Hematopoietic multipotent progenitor cell treated with erythropoietin and hydrocortisone succinate and interleukin-3 and kit ligand, for 15 days (in vitro differentiated cells): ENCODE results near the gene TMEM218.
"Not testable (repeated sequence)": the region's sequence is repeated elsewhere in the genome, so short reads cannot be mapped to it uniquely, and the experiment has no call there.

Experiments used
- DNase-seq: peaks from one replicate; pipeline ENCODE4 v3.0.0-alpha.2; 2015; ENCODE audit warnings: low spot score

The TMEM218 gene

GRCh38 chr11:125075900-125076317 is 35.5 kb downstream of the TMEM218 start:
- no peak for DNase-seq

GRCh38 chr11:125075242-125075625 is 36.2 kb downstream of the TMEM218 start:
- no peak for DNase-seq

- DNase-seq: no peak
Measured at GRCh38 chr11:125074511-125075241, 36.8 kb downstream of the TMEM218 start.

DNA sequence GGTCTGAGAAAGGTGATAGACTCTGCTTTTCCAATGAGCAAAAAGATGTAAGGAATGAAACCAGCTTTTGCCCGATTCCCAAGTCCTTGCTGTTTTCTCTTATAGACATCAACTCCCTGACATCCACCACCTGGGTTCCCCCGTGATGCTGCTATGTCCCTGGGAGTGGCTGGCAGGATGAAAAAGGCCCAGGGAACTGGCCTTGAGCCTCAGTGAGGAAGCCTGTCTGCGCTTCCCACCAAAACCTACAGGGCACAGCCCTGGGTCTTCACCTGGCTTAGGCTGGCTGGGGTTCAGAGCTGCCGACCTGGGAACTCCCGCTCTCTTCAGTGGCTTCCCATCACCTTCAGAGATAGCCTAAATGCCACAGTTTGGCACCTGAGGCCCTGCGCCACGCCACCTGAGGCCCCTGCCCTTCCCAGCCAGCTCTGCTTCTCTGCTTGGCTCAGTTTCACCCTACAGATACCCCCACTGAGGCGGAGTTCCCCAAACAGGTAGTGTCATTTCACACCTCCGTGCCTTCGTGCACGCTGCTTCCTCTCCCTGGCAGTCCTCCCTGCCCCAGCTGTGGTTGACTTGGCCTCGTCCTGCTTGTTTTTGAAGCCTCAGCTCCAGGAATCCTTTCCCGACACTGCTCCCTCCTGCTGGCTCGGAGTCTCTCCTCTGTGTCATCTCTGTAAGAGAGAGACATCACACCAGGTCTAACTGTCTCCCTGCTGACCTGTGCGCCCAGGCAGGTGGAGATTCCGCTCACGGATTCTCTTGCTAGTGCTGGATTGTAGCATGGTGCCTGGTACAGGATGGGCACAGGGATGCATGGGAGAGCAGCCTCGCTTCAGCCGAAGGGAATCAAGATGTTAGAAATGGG is 37.6 kb downstream of the TMEM218 start:
- no peak for DNase-seq

GRCh38 chr11:125072961-125073590 is 38.4 kb downstream of the TMEM218 start:
- no peak for DNase-seq

DNA sequence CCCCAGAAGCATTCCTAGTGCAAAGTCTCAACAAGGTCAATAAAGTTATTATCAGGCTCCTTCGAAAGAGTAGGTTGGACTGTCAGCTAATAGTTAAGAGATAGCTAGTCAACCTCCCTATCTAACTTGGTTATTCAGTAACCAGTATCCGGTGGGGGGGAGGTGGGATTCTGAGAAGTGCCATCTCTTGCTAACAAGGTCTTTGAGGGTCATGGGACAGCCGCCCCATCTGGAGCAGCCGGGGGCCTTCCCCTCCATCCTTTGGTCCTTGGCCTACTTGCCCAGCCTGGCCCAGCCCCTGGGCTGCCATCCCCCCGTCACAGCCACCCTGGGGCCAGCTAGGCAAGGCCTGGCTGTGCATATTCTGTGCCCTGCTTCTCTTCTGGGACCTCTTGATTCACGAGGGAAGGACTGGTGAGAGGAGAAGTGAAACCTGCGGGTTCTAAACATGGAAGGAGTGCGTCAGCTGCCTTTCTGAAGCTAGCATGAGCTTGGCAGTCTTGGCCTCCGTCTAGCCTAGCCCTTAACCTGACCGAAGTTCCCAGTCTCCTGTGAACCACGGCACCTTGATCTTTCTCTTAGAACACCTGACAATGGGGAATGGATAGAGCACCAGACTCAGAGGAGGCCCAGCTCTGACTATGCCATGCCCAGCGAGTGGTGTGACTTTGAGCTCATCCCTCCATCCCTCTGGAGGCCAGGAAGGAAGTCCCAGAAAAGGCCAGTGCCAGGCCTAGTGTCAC is 39.0 kb downstream of the TMEM218 start:
- DNase-seq: no peak

DNA sequence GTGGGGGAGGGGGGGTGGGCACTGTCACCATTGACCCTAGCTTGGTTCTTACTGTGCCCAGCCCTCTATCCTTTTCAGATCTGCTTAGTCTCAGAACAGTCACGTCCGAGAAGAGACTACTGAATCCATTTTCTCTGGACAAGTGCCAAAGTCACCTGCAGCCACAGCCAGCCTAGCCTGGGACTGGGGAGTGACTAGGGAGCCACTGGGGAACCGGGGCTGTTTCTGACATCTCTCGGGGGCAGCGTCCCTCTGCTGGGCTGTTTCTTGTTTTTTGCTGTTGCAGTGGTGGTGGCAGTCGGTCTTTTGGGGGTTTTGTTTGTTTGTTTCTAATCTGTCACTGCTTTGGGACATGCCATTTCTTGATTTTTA is 39.6 kb downstream of the TMEM218 start:
- no peak for DNase-seq

- DNase-seq: no peak
Measured at GRCh38 chr11:125071435-125071834, 40.0 kb downstream of the TMEM218 start.

DNA sequence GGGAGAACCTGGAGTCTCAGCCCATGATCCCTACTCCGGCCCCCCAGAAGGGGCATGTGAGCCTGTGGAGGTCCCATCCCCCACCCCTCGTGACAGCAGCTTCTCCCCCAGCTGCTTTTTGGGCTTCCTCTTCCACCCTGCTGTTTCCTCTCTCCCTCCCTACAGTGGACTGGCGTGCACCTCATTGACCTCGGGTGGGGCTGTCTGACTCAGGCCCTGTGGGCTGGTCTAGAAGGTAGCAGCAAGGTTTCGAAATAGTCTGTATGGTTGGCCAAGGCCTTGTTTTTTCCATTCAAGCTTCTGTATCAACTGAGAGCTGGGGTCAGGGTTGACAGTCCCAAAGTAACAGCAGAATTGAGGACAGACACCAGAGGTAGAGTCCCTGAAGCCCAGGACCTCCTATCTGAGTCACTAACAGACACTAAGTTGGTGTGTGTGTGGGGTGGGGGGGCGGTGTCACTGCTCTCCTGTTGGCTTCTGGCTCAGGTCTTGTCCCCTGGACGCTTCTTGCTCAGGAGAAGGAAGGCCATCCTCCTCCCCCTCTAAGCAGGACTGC is 40.6 kb downstream of the TMEM218 start:
- no peak for DNase-seq

DNA sequence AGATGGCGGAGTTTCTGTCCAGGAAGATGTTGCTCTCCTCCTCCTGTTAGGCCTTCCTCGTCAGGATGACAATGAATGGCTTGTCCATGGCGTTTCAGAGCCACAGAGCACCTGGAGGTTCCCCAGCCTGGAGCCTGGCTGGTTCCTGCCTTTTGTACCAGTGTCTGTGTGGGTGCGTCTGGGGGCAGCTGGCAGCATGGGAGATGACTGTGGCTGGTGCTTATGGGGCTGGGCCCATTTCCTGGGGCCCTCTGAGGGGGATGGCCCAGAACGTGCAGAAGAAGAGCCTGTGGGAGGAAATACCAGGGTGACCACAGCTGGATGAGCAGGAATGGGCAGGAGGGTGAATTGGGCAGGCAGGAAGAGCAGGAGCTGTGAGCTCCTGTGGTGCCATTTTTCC is 41.6 kb downstream of the TMEM218 start:
- no peak for DNase-seq

DNA sequence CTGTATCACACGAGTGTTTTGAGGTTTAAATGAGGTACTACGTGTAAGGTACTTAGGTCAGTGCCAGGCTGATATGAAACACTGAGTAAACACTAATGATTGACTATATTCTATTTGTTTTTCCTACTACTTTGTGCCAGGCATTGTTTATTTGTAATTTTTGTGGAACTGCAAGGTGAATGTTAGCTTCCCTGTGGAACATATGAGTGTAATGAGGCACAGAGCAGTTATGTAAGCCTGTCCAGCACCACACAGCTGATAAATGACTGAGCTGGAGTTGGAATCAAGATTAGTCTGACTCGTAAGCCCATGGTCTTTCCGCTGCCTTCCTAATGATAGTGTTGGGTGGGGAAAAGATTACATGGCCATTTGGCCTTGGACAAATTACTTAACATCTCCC is 42.4 kb downstream of the TMEM218 start:
- DNase-seq: no peak

DNA sequence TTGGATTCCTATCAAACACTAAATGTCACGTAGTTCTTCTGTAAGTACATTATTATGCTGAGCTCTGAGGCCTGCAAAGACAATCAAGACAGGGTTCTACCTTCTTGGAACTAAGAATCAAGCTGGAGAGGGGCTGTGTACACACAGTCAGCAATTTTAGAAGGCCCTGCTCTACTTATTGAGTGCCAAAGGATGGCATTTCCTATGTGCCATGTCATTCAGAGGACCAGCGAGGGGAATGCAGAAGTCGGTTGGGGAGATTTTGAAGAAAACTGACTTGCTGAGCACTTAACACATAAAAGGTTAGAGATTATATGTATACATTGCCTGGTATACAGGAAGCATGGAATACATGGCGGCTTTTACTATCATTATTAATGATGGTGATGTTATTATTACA is 43.1 kb downstream of the TMEM218 start:
- DNase-seq: no peak

- no peak for DNase-seq
Measured at GRCh38 chr11:125064070-125064469, 47.4 kb downstream of the TMEM218 start.

GRCh38 chr11:125063429-125064043 is 47.9 kb downstream of the TMEM218 start:
- no peak for DNase-seq

DNA sequence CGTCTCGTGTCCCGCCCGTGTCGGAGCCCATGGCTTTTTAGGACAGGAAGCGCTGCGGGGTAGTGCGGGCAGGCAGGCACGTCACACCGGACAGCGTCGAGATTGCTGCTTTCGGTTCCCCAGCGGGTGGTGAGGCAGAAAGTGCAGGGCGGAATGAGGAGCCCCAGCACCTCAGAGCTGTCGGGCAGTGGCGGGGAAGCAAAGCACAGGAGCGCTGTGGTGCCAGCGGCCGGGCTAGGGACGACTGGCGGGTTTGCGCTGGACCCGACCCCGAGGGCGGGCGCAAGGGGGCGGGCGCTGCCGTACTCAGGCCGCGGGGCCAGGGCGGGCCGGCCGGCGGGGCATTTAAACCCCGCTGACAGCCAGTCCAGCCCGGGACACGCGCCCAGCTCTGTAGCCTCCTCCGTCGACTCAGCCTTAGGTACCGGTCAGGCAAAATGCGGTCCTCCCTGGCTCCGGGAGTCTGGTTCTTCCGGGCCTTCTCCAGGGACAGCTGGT is 48.4 kb downstream of the TMEM218 start, which contains the start of gene SLC37A2:
Gene SLC37A2, plus strand, starts transcription at position 375 of the 498 bp plus-strand sequence. Its CDS starts 63 bp downstream, at position 438.
- DNase-seq: no peak

GRCh38 chr11:125062218-125062930 is 49.1 kb downstream of the TMEM218 start:
- DNase-seq: no peak

DNA sequence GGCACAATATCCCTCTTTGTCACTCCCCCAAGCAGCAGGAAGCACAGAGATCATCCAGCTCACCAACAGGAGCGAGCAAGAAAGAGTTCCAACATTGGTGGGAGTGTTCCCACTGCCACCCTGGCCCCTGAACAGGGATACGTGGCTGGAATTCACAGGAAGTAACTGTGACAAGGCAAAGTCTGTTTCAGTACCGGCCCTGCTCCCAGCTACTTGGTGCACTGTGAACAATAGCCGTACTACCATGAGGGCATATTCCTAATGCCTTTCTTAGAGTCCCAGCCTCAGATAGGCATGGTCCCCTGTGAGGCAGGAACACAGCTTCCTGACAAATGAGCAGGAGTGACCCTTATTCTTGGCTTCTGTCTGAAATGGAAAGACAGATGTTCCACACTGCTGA is 50.1 kb downstream of the TMEM218 start:
- no peak for DNase-seq

DNA sequence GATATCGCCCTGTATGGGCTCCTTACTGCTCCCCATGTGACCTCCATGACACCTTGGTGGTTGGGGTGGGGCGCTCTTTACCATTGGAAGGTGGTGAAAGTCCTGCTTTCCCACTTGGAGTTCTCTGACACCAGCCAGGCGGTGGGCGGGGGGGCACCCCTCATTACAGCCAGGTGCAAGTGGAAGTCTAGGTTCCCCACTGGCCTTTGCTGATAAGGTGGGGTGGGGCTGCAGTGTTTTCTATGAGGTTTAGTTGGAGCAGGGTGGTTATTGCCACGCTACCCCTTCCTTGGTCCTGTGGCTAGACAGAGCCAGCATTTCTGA is 53.8 kb downstream of the TMEM218 start:
- DNase-seq: no peak

DNA sequence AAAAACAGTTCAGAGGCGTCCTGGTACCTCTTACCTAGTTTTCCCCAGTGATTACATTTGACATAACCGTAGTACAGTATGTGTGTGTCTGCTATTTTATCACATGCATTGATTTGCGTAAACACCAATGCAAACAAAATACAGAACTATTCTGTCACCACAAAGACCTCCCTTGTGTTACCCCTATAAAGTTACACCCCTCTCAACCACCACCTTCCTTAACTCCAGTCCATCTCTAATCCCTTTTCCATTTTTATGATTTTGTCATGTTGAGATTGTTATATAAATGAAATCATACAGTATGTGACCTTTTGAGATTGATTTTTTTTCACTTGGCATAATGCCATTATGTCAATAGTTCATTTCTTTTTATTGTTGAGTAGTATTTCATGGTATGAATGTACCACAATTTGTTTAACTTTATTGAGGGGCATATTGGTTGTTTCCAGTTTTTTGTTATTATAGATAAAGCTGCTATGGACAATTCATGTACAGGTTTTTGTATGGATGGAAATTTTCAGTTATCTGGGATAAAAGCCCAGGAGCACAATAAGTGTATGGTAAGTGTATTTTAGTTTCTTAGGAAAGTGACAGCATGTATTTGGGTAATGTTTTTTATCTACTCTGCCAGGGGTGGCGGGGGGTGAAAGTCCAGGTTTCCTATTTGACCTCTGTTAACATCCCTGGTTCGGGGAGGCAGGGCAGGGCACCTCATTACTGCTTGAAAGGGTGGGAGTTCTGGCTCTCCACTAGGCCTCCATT is 54.3 kb downstream of the TMEM218 start:
- no peak for DNase-seq

GRCh38 chr11:125056111-125056510 is 55.3 kb downstream of the TMEM218 start:
- not testable (repeated sequence) for DNase-seq
